Upper lobe of left lung (tissue), 6 donors: ENCODE measurements around the gene DRGX. TPM values are rescaled to one million over a fixed set of nuclear protein-coding genes. Genes with fewer than 3 reads are reported as not detected.
A peak's percentile ranks its signal among the peaks of the same experiment; 100 is the strongest.

ENCODE experiments used
- ATAC-seq, 2 donors: fragments of 200-7000 bp; cut with Tn5 transposase; one replicate each; pipeline ENCODE4 v1.9.1; 2022; ENCODE audit warnings: mild to moderate bottlenecking in 2 of 2, moderate library complexity in 2 of 2; ENCODE audit not compliant: low FRiP score in 2 of 2
- DNase-seq, 2 donors: peaks; one replicate each; pipeline ENCODE4 v3.0.0-alpha.2; 2019 to 2020
- H3K27ac ChIP-seq, 4 donors: fragments of 200-600 bp; sonication (generic); one replicate each; pipeline ENCODE4 v1.5.1; 2016 to 2019
- H3K27me3 ChIP-seq, 4 donors: fragments of 200-600 bp; sonication (generic); one replicate each; pipeline ENCODE4 v1.5.1; 2017 to 2019
- H3K36me3 ChIP-seq, 4 donors: fragments of 200-600 bp; sonication (generic); one replicate each; pipeline ENCODE4 v1.5.1; 2016 to 2019
- H3K4me1 ChIP-seq, 4 donors: fragments of 200-600 bp; sonication (generic); one replicate each; pipeline ENCODE4 v1.5.1; 2018 to 2019
- H3K4me3 ChIP-seq, 4 donors: fragments of 200-600 bp; sonication (generic); one replicate each; pipeline ENCODE4 v1.5.1; 2017 to 2019; ENCODE audit warnings: mild to moderate bottlenecking in 2 of 4, moderate library complexity in 1 of 4
- H3K9me3 ChIP-seq, 4 donors: fragments of 200-600 bp; sonication (generic); one replicate each; pipeline ENCODE4 v1.5.1; 2018 to 2019
- CTCF ChIP-seq, 6 experiments: fragments of 450-650 bp in 4 of 6; fragments of 200-600 bp in 2 of 6; sonication (generic) in 2 of 6; IDR thresholded peaks; one replicate each; pipeline ENCODE4 v1.5.1; 2016 to 2019; ENCODE audit warnings: antibody characterized with exemption in 6 of 6
- EP300 ChIP-seq, 4 donors: sonication (generic); formaldehyde crosslinking; IDR thresholded peaks; one replicate each; pipeline ENCODE4 v1.5.1; 2017; ENCODE audit warnings: antibody characterized with exemption in 4 of 4, control low read depth in 2 of 4
- POLR2A ChIP-seq, 4 donors: fragments of 450-650 bp; IDR thresholded peaks; one replicate each; pipeline ENCODE4 v1.5.1; 2016 to 2017; ENCODE audit warnings: antibody characterized with exemption in 4 of 4, mild to moderate bottlenecking in 2 of 4
- POLR2AphosphoS5 ChIP-seq, 2 donors: sonication (generic); formaldehyde crosslinking; IDR thresholded peaks; one replicate each; pipeline ENCODE4 v1.5.1; 2017; ENCODE audit warnings: antibody characterized with exemption in 2 of 2
- WGBS, 2 donors: methylation state at CpG; one replicate each; pipeline ENCODE4 v1.1.5; 2017 to 2018; 5-methylcytosine and 5-hydroxymethylcytosine counted together
- total RNA-seq, 6 donors: library from RNA; depleted of rRNA in 4 of 6; stranded (reverse); fragments of >200 nt in 4 of 6; gene quantifications; one replicate each; pipeline versions ENCODE4 v1.1.0 to v1.2.1, GENCODE V29; 2016 to 2021
- donor health status: DM: no; HTN: no; CAD: no; lungs with moderate emphysema.
- donor health status: DM: no; HTN: yes; CAD: no; lungs with severe emphysema.

DRGX gene
- total RNA-seq, 6 donors from 2014 or later = 0.09 to 0.17 TPM; not detected in 4

DNA sequence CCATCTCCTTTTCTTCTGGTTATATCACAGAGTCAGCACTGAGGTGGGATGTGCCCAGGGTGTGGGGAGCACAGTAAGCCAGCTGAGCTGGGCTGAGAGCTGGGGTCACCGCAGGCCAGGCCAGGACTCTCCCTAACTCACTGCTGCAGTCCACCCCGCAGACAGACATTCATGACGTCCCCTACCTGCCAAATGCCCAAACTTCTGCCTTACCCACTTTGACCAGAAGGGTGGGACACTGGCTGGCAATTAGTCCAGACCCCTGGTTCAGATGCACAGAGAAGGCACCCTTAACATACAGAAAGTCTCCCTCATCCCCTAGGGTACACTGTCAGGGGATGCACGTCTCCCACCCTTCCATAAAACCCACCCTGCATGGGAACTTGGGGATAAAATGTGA, 2.1 kb downstream of the DRGX start:
- WGBS, 2 donors = 60 to 72% methylated on average over 2 of the region's 4 CpGs
- peaks cover 0 to 50% (median 34%) of the 10 kb centered on the region in 4 donors for H3K27me3 ChIP-seq

GRCh38 chr10:49393301-49393700, 2.6 kb downstream of the DRGX start:
- no peak overlapping the region for H3K4me3 ChIP-seq
- H3K27me3 ChIP-seq = peaks cover 0 to 47% (median 29%) of the 10 kb centered on the region in 4 donors

More for the DNA sequence above, 2.1 kb downstream of the DRGX start:
- Histone ChIP-seq H3K4me3 (no peak overlapping the region), H3K4me1 (peaks cover 20 to 39% (median 31%) of the 10 kb centered on the region in 4 donors), H3K27ac (no peak overlapping the region), H3K9me3 (no peaks in the 10 kb centered on the region), H3K36me3 (no peaks in the 10 kb centered on the region)
- TF ChIP-seq POLR2A (IDR thresholded peaks at IDR 0.05) (no peak), POLR2AphosphoS5 (IDR thresholded peaks at IDR 0.05) (no peak), CTCF (IDR thresholded peaks at IDR 0.05) (no peak), EP300 (IDR thresholded peaks at IDR 0.05) (no peak)
- DNase-seq = no peak
- no peak for ATAC-seq

GRCh38 chr10:49389361-49389933, 6.4 kb downstream of the DRGX start:
- Histone ChIP-seq H3K36me3 (no peaks in the 10 kb centered on the region), H3K4me1 (no peaks in the 10 kb centered on the region), H3K4me3 (no peak overlapping the region), H3K27me3 (peaks cover 0 to 8% (median 2%) of the 10 kb centered on the region in 4 donors), H3K27ac (no peak overlapping the region), H3K9me3 (no peaks in the 10 kb centered on the region)
- 88 to 93% methylated on average over 15 of the region's 15 CpGs for WGBS, 2 donors
- TF ChIP-seq POLR2AphosphoS5 (IDR thresholded peaks at IDR 0.05) (no peak), POLR2A (IDR thresholded peaks at IDR 0.05) (no peak), CTCF (IDR thresholded peaks at IDR 0.05) (no peak), EP300 (IDR thresholded peaks at IDR 0.05) (no peak)
- DNase-seq (no peak), ATAC-seq (no peak)

More at GRCh38 chr10:49393301-49393700, 2.6 kb downstream of the DRGX start:
- H3K4me1 ChIP-seq = peaks cover 17 to 35% (median 27%) of the 10 kb centered on the region in 4 donors
- H3K9me3 ChIP-seq = no peaks in the 10 kb centered on the region
- no peak overlapping the region for H3K27ac ChIP-seq
- no peak for DNase-seq
- H3K36me3 ChIP-seq = no peaks in the 10 kb centered on the region
- no peak for ATAC-seq
- TF ChIP-seq POLR2AphosphoS5 (IDR thresholded peaks at IDR 0.05) = no peak
- WGBS, 2 donors = 92 to 95% methylated on average over 1 of the region's 1 CpG

DNA sequence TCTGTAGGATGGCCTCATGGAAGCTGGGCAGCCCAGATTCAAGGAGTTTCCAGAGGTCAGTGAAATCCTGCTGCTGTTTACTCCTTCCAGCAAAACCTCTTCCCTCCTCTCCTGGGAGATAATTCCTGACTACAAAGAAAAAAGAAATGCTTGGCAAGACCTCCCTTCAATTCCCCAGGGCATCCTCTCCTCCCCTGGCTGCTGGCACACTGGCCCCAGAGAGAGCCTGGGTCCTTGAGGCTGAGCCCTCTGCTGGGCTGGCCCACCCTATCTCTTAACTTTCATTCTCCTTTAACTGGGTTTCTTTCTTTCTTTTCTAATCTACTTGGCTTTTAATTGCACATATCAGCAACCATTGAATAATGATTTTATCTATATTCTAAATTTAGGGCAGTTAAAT, 7.7 kb downstream of the DRGX start:
- ATAC-seq = no peak
- no peak overlapping the region for H3K27ac ChIP-seq
- no peaks in the 10 kb centered on the region for H3K9me3 ChIP-seq
- no peaks in the 10 kb centered on the region for H3K27me3 ChIP-seq
- DNase-seq = no peak
- no peak for TF ChIP-seq EP300 (IDR thresholded peaks at IDR 0.05)
- TF ChIP-seq POLR2A (IDR thresholded peaks at IDR 0.05) = no peak
- TF ChIP-seq CTCF (IDR thresholded peaks at IDR 0.05) = no peak
- TF ChIP-seq POLR2AphosphoS5 (IDR thresholded peaks at IDR 0.05) = no peak
- no peak overlapping the region for H3K4me3 ChIP-seq
- H3K36me3 ChIP-seq = no peaks in the 10 kb centered on the region
- H3K4me1 ChIP-seq = no peaks in the 10 kb centered on the region

- Histone ChIP-seq H3K36me3 (no peaks in the 10 kb centered on the region), H3K27ac (no peak overlapping the region), H3K27me3 (no peaks in the 10 kb centered on the region), H3K4me1 (no peaks in the 10 kb centered on the region), H3K9me3 (no peaks in the 10 kb centered on the region), H3K4me3 (no peak overlapping the region)
- DNase-seq (no peak), ATAC-seq (peak in 1 of 2 donors; percentile 71)
- TF ChIP-seq CTCF (IDR thresholded peaks at IDR 0.05) (no peak), POLR2A (IDR thresholded peaks at IDR 0.05) (no peak), POLR2AphosphoS5 (IDR thresholded peaks at IDR 0.05) (no peak), EP300 (IDR thresholded peaks at IDR 0.05) (no peak)
- WGBS, 2 donors = 79 to 80% methylated on average over 8 of the region's 8 CpGs
Observed at GRCh38 chr10:49387071-49387470, 8.8 kb downstream of the DRGX start.
